Measurements from ENCODE around the gene CMSS1.

The CMSS1 gene

DNA sequence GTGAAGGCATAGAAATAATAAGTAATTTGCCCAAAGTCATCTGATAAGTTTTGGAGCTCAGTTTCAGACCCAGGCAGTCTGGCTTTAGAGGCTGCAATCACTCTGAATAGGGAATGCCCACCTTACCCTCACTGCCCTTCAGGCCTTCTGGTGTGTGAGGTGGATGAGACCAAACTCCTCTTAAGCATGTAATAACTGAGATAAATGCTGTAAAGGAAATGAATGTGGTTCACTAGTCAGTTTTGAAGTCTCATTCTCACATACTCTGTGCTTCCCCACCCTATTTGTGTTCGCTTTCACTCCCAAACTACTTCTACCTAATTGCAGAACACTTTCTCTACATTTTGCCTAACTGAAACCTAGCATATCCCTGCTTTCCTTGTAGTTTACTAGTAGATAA, 152.5 kb downstream of the CMSS1 start (continued):
- TF ChIP-seq, protein P1, sequence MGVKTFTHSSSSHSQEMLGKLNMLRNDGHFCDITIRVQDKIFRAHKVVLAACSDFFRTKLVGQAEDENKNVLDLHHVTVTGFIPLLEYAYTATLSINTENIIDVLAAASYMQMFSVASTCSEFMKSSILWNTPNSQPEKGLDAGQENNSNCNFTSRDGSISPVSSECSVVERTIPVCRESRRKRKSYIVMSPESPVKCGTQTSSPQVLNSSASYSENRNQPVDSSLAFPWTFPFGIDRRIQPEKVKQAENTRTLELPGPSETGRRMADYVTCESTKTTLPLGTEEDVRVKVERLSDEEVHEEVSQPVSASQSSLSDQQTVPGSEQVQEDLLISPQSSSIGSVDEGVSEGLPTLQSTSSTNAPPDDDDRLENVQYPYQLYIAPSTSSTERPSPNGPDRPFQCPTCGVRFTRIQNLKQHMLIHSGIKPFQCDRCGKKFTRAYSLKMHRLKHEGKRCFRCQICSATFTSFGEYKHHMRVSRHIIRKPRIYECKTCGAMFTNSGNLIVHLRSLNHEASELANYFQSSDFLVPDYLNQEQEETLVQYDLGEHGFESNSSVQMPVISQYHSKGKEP (tag by site-specific recombination; IDR thresholded peaks at IDR 0.05) = no peak
- TF ChIP-seq ZNF701 (tag by site-specific recombination; IDR thresholded peaks at IDR 0.05) (no peak), ZNF747 (tag by site-specific recombination; IDR thresholded peaks at IDR 0.05) (no peak), ZNF391 (tag by site-specific recombination; IDR thresholded peaks at IDR 0.05; ENCODE audit: borderline replicate concordance, low read depth) (no peak), ZNF624 (tag by site-specific recombination; IDR thresholded peaks at IDR 0.05) (no peak), FEZF1 (tag by site-specific recombination; IDR thresholded peaks at IDR 0.05) (no peak), ZNF830 (tag by site-specific recombination; IDR thresholded peaks at IDR 0.05; ENCODE audit: low read depth) (no peak)
- TF ChIP-seq, protein P2, sequence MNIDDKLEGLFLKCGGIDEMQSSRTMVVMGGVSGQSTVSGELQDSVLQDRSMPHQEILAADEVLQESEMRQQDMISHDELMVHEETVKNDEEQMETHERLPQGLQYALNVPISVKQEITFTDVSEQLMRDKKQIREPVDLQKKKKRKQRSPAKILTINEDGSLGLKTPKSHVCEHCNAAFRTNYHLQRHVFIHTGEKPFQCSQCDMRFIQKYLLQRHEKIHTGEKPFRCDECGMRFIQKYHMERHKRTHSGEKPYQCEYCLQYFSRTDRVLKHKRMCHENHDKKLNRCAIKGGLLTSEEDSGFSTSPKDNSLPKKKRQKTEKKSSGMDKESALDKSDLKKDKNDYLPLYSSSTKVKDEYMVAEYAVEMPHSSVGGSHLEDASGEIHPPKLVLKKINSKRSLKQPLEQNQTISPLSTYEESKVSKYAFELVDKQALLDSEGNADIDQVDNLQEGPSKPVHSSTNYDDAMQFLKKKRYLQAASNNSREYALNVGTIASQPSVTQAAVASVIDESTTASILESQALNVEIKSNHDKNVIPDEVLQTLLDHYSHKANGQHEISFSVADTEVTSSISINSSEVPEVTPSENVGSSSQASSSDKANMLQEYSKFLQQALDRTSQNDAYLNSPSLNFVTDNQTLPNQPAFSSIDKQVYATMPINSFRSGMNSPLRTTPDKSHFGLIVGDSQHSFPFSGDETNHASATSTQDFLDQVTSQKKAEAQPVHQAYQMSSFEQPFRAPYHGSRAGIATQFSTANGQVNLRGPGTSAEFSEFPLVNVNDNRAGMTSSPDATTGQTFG (tag by site-specific recombination; IDR thresholded peaks at IDR 0.05; ENCODE audit: borderline replicate concordance) = no peak
- TF ChIP-seq, protein P3, sequence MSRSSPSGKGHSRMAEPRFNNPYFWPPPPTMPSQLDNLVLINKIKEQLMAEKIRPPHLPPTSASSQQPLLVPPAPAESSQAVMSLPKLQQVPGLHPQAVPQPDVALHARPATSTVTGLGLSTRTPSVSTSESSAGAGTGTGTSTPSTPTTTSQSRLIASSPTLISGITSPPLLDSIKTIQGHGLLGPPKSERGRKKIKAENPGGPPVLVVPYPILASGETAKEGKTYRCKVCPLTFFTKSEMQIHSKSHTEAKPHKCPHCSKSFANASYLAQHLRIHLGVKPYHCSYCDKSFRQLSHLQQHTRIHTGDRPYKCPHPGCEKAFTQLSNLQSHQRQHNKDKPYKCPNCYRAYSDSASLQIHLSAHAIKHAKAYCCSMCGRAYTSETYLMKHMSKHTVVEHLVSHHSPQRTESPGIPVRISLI (tag by site-specific recombination; IDR thresholded peaks at IDR 0.05) = no peak
- TF ChIP-seq, protein P4, sequence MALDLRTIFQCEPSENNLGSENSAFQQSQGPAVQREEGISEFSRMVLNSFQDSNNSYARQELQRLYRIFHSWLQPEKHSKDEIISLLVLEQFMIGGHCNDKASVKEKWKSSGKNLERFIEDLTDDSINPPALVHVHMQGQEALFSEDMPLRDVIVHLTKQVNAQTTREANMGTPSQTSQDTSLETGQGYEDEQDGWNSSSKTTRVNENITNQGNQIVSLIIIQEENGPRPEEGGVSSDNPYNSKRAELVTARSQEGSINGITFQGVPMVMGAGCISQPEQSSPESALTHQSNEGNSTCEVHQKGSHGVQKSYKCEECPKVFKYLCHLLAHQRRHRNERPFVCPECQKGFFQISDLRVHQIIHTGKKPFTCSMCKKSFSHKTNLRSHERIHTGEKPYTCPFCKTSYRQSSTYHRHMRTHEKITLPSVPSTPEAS (tag by site-specific recombination; IDR thresholded peaks at IDR 0.05) = no peak
- TF ChIP-seq, protein P5, sequence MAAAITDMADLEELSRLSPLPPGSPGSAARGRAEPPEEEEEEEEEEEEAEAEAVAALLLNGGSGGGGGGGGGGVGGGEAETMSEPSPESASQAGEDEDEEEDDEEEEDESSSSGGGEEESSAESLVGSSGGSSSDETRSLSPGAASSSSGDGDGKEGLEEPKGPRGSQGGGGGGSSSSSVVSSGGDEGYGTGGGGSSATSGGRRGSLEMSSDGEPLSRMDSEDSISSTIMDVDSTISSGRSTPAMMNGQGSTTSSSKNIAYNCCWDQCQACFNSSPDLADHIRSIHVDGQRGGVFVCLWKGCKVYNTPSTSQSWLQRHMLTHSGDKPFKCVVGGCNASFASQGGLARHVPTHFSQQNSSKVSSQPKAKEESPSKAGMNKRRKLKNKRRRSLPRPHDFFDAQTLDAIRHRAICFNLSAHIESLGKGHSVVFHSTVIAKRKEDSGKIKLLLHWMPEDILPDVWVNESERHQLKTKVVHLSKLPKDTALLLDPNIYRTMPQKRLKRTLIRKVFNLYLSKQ (tag by site-specific recombination; IDR thresholded peaks at IDR 0.05; ENCODE audit: borderline replicate concordance) = no peak

DNA sequence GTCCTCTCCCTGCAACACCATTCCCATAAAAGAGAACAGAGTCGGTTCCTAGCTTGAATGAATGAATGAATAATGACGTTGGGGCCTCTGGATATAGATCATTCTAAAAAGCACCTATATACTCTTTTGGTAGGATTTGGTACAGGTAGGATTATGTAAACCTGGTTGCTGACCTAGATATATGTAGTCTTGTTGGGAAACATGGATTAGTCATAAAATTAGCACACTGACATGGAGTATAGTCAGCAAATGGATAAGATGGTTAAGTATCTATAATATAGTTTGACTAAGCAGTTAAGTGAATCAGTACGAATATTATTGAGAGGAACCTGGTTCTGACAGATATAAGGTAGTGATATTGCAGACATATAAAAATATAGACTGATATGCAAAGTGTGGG, 154.1 kb downstream of the CMSS1 start:
- ChIA-PET CTCF (no interaction called here), POLR2A (no interaction called here)
- Histone ChIP-seq H3K4me3 (ENCODE audit: low read depth, low read length) (no peak overlapping the region), H3K36me3 (ENCODE audit: control insufficient read depth in 2 of 2, insufficient read depth in 1 of 2, low read length in 2 of 2) (no peaks in the 10 kb centered on the region), H3K27ac (ENCODE audit: extremely low read depth, low read depth, low read length) (no peak overlapping the region), H3K4me1 (ENCODE audit: control insufficient read depth, insufficient read depth, low read length) (no peaks in the 10 kb centered on the region), H3K9me3 (ENCODE audit: control insufficient read depth, insufficient read depth, low read depth, low read length) (no peaks in the 10 kb centered on the region)
- TF ChIP-seq ZNF341 (tag by site-specific recombination; IDR thresholded peaks at IDR 0.05; ENCODE audit: low read depth) = no peak
- TF ChIP-seq ZFP41 (tag by site-specific recombination; IDR thresholded peaks at IDR 0.05; ENCODE audit: borderline replicate concordance) = no peak
- TF ChIP-seq ZNF16 (tag by site-specific recombination; IDR thresholded peaks at IDR 0.05; ENCODE audit: low read depth) = no peak
- TF ChIP-seq, protein P6, sequence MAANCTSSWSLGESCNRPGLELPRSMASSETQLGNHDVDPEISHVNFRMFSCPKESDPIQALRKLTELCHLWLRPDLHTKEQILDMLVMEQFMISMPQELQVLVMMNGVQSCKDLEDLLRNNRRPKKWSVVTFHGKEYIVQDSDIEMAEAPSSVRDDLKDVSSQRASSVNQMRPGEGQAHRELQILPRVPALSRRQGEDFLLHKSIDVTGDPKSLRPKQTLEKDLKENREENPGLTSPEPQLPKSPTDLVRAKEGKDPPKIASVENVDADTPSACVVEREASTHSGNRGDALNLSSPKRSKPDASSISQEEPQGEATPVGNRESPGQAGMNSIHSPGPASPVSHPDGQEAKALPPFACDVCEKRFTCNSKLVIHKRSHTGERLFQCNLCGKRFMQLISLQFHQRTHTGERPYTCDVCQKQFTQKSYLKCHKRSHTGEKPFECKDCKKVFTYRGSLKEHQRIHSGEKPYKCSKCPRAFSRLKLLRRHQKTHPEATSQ (tag by site-specific recombination; IDR thresholded peaks at IDR 0.05) = no peak
- TF ChIP-seq, protein P5 (tag by site-specific recombination; IDR thresholded peaks at IDR 0.05; ENCODE audit: borderline replicate concordance) = no peak
- TF ChIP-seq KLF8 (tag by site-specific recombination; IDR thresholded peaks at IDR 0.05) = no peak
- TF ChIP-seq ZSCAN30 (tag by site-specific recombination; IDR thresholded peaks at IDR 0.05) = no peak
- no peak for TF ChIP-seq ZNF202 (tag by site-specific recombination; IDR thresholded peaks at IDR 0.05; ENCODE audit: borderline replicate concordance)
- TF ChIP-seq ZNF610 (tag by site-specific recombination; IDR thresholded peaks at IDR 0.05; ENCODE audit: borderline replicate concordance) = no peak
- no peak for TF ChIP-seq ZBTB17 (tag by site-specific recombination; IDR thresholded peaks at IDR 0.05)
- no peak for TF ChIP-seq EGR2 (tag by site-specific recombination; IDR thresholded peaks at IDR 0.05; ENCODE audit: low read depth)
- no peak for TF ChIP-seq ZNF324 (tag by site-specific recombination; IDR thresholded peaks at IDR 0.05)
- TF ChIP-seq ZNF596 (tag by site-specific recombination; IDR thresholded peaks at IDR 0.05) = no peak
- no peak for TF ChIP-seq ZNF776 (tag by site-specific recombination; IDR thresholded peaks at IDR 0.05; ENCODE audit: borderline replicate concordance)
- TF ChIP-seq ZNF157 (tag by site-specific recombination; IDR thresholded peaks at IDR 0.05) = no peak
- TF ChIP-seq ZNF707 (tag by site-specific recombination; IDR thresholded peaks at IDR 0.05) = no peak
- TF ChIP-seq ZNF423 (tag by site-specific recombination; IDR thresholded peaks at IDR 0.05) = no peak
